GM23248 (cell line): Measurements from ENCODE around the gene GSTT2B. TPM values are rescaled to one million over a fixed set of nuclear protein-coding genes. Genes with fewer than 3 reads are reported as not detected.
"Not testable (repeated sequence)": the region's sequence is repeated elsewhere in the genome, so short reads cannot be mapped to it uniquely, and the experiment has no call there.

Experiments
- DNase-seq: peaks from one replicate; pipeline ENCODE4 v3.0.0-alpha.2; 2015
- H2AFZ ChIP-seq: fragments of 200-600 bp; sonication (generic); 2 replicates; pipeline ENCODE4 v1.6.1; 2016; ENCODE audit warnings: antibody characterized with exemption
- H3F3A ChIP-seq: fragments of 200-600 bp; sonication (generic); 2 replicates; pipeline ENCODE4 v1.6.1; 2016; ENCODE audit warnings: mild to moderate bottlenecking, antibody characterized with exemption, mixed run types; ENCODE audit not compliant: insufficient read depth
- H3K27ac ChIP-seq: fragments of 200-600 bp; sonication (generic); 2 replicates; pipeline ENCODE4 v1.5.1; 2016; ENCODE audit warnings: mild to moderate bottlenecking
- H3K27me3 ChIP-seq: fragments of 200-600 bp; sonication (generic); replicated peaks from 2 replicates; pipeline ENCODE4 v1.6.1; 2016; ENCODE audit warnings: mild to moderate bottlenecking; ENCODE audit not compliant: insufficient read depth
- H3K36me3 ChIP-seq: fragments of 200-600 bp; sonication (generic); 2 replicates; pipeline ENCODE4 v1.6.1; 2016; ENCODE audit warnings: low read depth, mild to moderate bottlenecking
- H3K4me1 ChIP-seq: fragments of 200-600 bp; sonication (generic); 2 replicates; pipeline ENCODE4 v1.6.1; 2016; ENCODE audit warnings: mild to moderate bottlenecking; ENCODE audit not compliant: insufficient read depth
- H3K4me2 ChIP-seq: fragments of 200-600 bp; sonication (generic); one replicate; pipeline ENCODE4 v1.6.1; 2016; ENCODE audit warnings: mild to moderate bottlenecking; ENCODE audit not compliant: unreplicated experiment
- H3K4me3 ChIP-seq: fragments of 200-600 bp; sonication (generic); 2 replicates; pipeline ENCODE4 v1.5.1; 2016; ENCODE audit warnings: mild to moderate bottlenecking
- H3K79me2 ChIP-seq: fragments of 200-600 bp; sonication (generic); 2 replicates; pipeline ENCODE4 v1.6.1; 2016; ENCODE audit warnings: mild to moderate bottlenecking; ENCODE audit not compliant: insufficient read depth
- H3K9ac ChIP-seq: fragments of 200-600 bp; sonication (generic); 2 replicates; pipeline ENCODE4 v1.6.1; 2016; ENCODE audit warnings: mild to moderate bottlenecking
- H3K9me2 ChIP-seq: fragments of 200-600 bp; sonication (generic); 2 replicates; pipeline ENCODE4 v1.6.1; 2016; ENCODE audit warnings: mixed run types, mild to moderate bottlenecking, moderate library complexity; ENCODE audit not compliant: insufficient read depth
- H3K9me3 ChIP-seq: fragments of 200-600 bp; sonication (generic); one replicate; pipeline ENCODE4 v1.6.1; 2017; ENCODE audit warnings: low read depth
- H4K20me1 ChIP-seq: fragments of 200-600 bp; sonication (generic); 2 replicates; pipeline ENCODE4 v1.6.0; 2016; ENCODE audit not compliant: insufficient read depth
- EZH2 ChIP-seq: fragments of 200-600 bp; sonication (generic); IDR thresholded peaks from 2 replicates; pipeline ENCODE4 v1.6.1; 2018; ENCODE audit warnings: antibody characterized with exemption, mild to moderate bottlenecking; ENCODE audit not compliant: insufficient read depth, poor library complexity, severe bottlenecking
- EZH2phosphoT487 ChIP-seq: fragments of 200-600 bp; sonication (generic); IDR thresholded peaks from 2 replicates; pipeline ENCODE4 v1.6.1; 2018; ENCODE audit warnings: antibody characterized with exemption, moderate library complexity, mild to moderate bottlenecking, low read depth; ENCODE audit not compliant: insufficient read depth
- WGBS, 2 experiments: methylation state at CpG; one replicate each; pipeline ENCODE4 v1.1.6; 2015 to 2017; ENCODE audit warnings: low lambda C conversion rate in 2 of 2, low coverage in 1 of 2; ENCODE audit errors: missing lambda C conversion rate in 2 of 2; 5-methylcytosine and 5-hydroxymethylcytosine counted together
- in situ Hi-C: fragments of 300-500 bp; cut with MboI; formaldehyde crosslinking; loops from 2 replicates; pipeline ENCODE4 v1.15.0; 2020
- polyA plus RNA-seq: library from polyadenylated mRNA; unstranded; fragments of >200 nt; fragmentation: Nextera tagmentation; extraction: Ambion mirVana; gene quantifications from 2 replicates; pipeline ENCODE4 v1.2.1, GENCODE V29; 2016
- total RNA-seq: library from RNA; depleted of rRNA; stranded (reverse); fragments of >200 nt; shearing (Covaris generic); gene quantifications from 2 replicates; pipeline ENCODE4 v1.2.3, GENCODE V29; 2014; rRNA removed

The GSTT2B gene
- 5.3 and 8.7 TPM in 2 replicates for total RNA-seq
- 13.7 and 15.6 TPM in 2 replicates for polyA plus RNA-seq

GRCh38 chr22:23961084-23961771 lies at the start of gene GSTT2B:
GSTT2B (minus strand) TSS chr22:23961195; CDS start chr22:23961131, 64 bp downstream.
- H3F3A ChIP-seq, H4K20me1 ChIP-seq, DNase-seq, H3K79me2 ChIP-seq, H3K27ac ChIP-seq, in situ Hi-C loops, H3K9me2 ChIP-seq, H3K36me3 ChIP-seq, H2AFZ ChIP-seq, H3K4me1 ChIP-seq, H3K4me2 ChIP-seq, H3K9me3 ChIP-seq, H3K27me3 ChIP-seq: not testable (repeated sequence)
- peak within 1 kb of the TSS; percentile 46; the same call in 1 of the 2 replicates for H3K9ac ChIP-seq
- peak within 1 kb of the TSS; percentile 48; the same call in 1 of the 2 replicates for H3K4me3 ChIP-seq
- WGBS, 2 experiments = no CpG with 5 or more reads among the region's 43 CpGs

GRCh38 chr22:24010018-24010391 lies 49.0 kb upstream of the GSTT2B start:
- H4K20me1 ChIP-seq = no peaks in the 10 kb centered on the region
- H3K27ac ChIP-seq = no peak overlapping the region
- in situ Hi-C loops = no loop called here
- 91 to 98% methylated on average over 2 of the region's 2 CpGs for WGBS, 2 experiments
- H3K79me2 ChIP-seq = peaks cover 37% of the 10 kb centered on the region
- H3K9ac ChIP-seq = no peak overlapping the region
- TF ChIP-seq EZH2phosphoT487 (no peak), EZH2 (no peak)
- H3K36me3 ChIP-seq = no peaks in the 10 kb centered on the region
- no peak overlapping the region for H3K4me3 ChIP-seq
- no peak overlapping the region for H3K4me2 ChIP-seq
- no peaks in the 10 kb centered on the region for H3K27me3 ChIP-seq
- no peaks in the 10 kb centered on the region for H3K9me2 ChIP-seq
- no peaks in the 10 kb centered on the region for H3F3A ChIP-seq
- no peak for DNase-seq
- H3K9me3 ChIP-seq = no peaks in the 10 kb centered on the region
- H3K4me1 ChIP-seq = 0 out of 2 replicates have a peak, but pooled peaks cover 9% of the 10 kb centered on the region
- H2AFZ ChIP-seq = no peak overlapping the region

- no peaks in the 10 kb centered on the region for H3K27me3 ChIP-seq
Measured at GRCh38 chr22:24009227-24010017, 48.4 kb upstream of the GSTT2B start.

GRCh38 chr22:24008381-24009226 lies 47.6 kb upstream of the GSTT2B start:
- Histone ChIP-seq H3K27ac (no peak overlapping the region), H3K4me1 (0 out of 2 replicates have a peak, but pooled peaks cover 9% of the 10 kb centered on the region), H3K9me3 (no peaks in the 10 kb centered on the region), H3K79me2 (peaks cover 23% of the 10 kb centered on the region), H3F3A (no peaks in the 10 kb centered on the region), H3K4me3 (no peak overlapping the region), H4K20me1 (no peaks in the 10 kb centered on the region), H3K27me3 (no peaks in the 10 kb centered on the region), H3K9me2 (no peaks in the 10 kb centered on the region), H3K9ac (no peak overlapping the region), H2AFZ (no peak overlapping the region), H3K36me3 (no peaks in the 10 kb centered on the region), H3K4me2 (no peak overlapping the region)
- TF ChIP-seq EZH2 (no peak), EZH2phosphoT487 (no peak)
- no peak for DNase-seq
- in situ Hi-C loops = no loop called here
- whole genome bisulfite sequencing, 2 experiments = 71 to 78% methylated on average over 6 of the region's 6 CpGs

More at GRCh38 chr22:24009227-24010017, 48.4 kb upstream of the GSTT2B start:
- Histone ChIP-seq H3K36me3 (no peaks in the 10 kb centered on the region), H2AFZ (no peak overlapping the region), H3F3A (no peaks in the 10 kb centered on the region), H4K20me1 (no peaks in the 10 kb centered on the region), H3K9me2 (no peaks in the 10 kb centered on the region), H3K79me2 (peaks cover 32% of the 10 kb centered on the region), H3K4me2 (no peak overlapping the region), H3K27ac (no peak overlapping the region), H3K9me3 (no peaks in the 10 kb centered on the region), H3K9ac (no peak overlapping the region), H3K4me3 (no peak overlapping the region), H3K4me1 (0 out of 2 replicates have a peak, but pooled peaks cover 9% of the 10 kb centered on the region)
- TF ChIP-seq EZH2phosphoT487 (no peak), EZH2 (no peak)
- in situ Hi-C loops = no loop called here
- no peak for DNase-seq
- 59 to 63% methylated on average over 7 of the region's 7 CpGs for WGBS, 2 experiments
